ENCODE measurements around the gene HCFC1R1.

The HCFC1R1 gene

GRCh38 chr16:3020604-3021448, 2.9 kb downstream of the HCFC1R1 start:
- FAIRE-seq (no peak), DNase-seq (ENCODE audit: insufficient read length) (no peak)
- TF ChIP-seq POLR2AphosphoS5 (IDR thresholded peaks at IDR 0.05; ENCODE audit: low read depth, low read length) = no peak
- TF ChIP-seq POLR2A (IDR thresholded peaks at IDR 0.05; ENCODE audit: low read depth, low read length) = no peak

GRCh38 chr16:3020247-3020603, 3.5 kb downstream of the HCFC1R1 start, which contains the start of gene TNFRSF12A:
Gene TNFRSF12A (plus strand): TSS chr16:3020368. CDS start chr16:3020398, 30 bp downstream.
- TF ChIP-seq POLR2A (IDR thresholded peaks at IDR 0.05; ENCODE audit: low read depth, low read length) = peak; percentile 56; the same call in 1 of the 2 replicates
- TF ChIP-seq POLR2AphosphoS5 (IDR thresholded peaks at IDR 0.05; ENCODE audit: low read depth, low read length) = no peak
- TF ChIP-seq TAF1 (IDR thresholded peaks at IDR 0.05; ENCODE audit: borderline replicate concordance, low read depth, low read length) = 0 out of 2 replicates have a peak, but pooled peaks have one; percentile 57
- FAIRE-seq (peak; percentile 81), DNase-seq (ENCODE audit: insufficient read length) (peak; percentile 88)

GRCh38 chr16:3019594-3020246, 4.0 kb downstream of the HCFC1R1 start:
- TF ChIP-seq TAF1 (IDR thresholded peaks at IDR 0.05; ENCODE audit: borderline replicate concordance, low read depth, low read length) (no peak), POLR2A (IDR thresholded peaks at IDR 0.05; ENCODE audit: low read depth, low read length) (no peak), POLR2AphosphoS5 (IDR thresholded peaks at IDR 0.05; ENCODE audit: low read depth, low read length) (no peak)
- DNase-seq (ENCODE audit: insufficient read length) = no peak
- no peak for FAIRE-seq

- FAIRE-seq = no peak
- DNase-seq (ENCODE audit: insufficient read length) = no peak
- no peak for TF ChIP-seq POLR2A (IDR thresholded peaks at IDR 0.05; ENCODE audit: low read depth, low read length)
- no peak for TF ChIP-seq TAF1 (IDR thresholded peaks at IDR 0.05; ENCODE audit: borderline replicate concordance, low read depth, low read length)
- no peak for TF ChIP-seq POLR2AphosphoS5 (IDR thresholded peaks at IDR 0.05; ENCODE audit: low read depth, low read length)
These were observed 5.8 kb downstream of the HCFC1R1 start, which contains the start of gene CLDN6 for GRCh38 chr16:3017794-3018506. Gene CLDN6 (minus strand): TSS chr16:3018183. CDS start chr16:3016021, 2,162 bp downstream.

- TF ChIP-seq TAF1 (IDR thresholded peaks at IDR 0.05; ENCODE audit: borderline replicate concordance, low read depth, low read length) (no peak), POLR2AphosphoS5 (IDR thresholded peaks at IDR 0.05; ENCODE audit: low read depth, low read length) (no peak), POLR2A (IDR thresholded peaks at IDR 0.05; ENCODE audit: low read depth, low read length) (no peak)
- DNase-seq (ENCODE audit: insufficient read length) (no peak), FAIRE-seq (no peak)
These were observed 6.4 kb downstream of the HCFC1R1 start for GRCh38 chr16:3017344-3017743.

GRCh38 chr16:3015865-3016521, 7.7 kb downstream of the HCFC1R1 start:
- TF ChIP-seq POLR2A (IDR thresholded peaks at IDR 0.05; ENCODE audit: low read depth, low read length) (no peak), TAF1 (IDR thresholded peaks at IDR 0.05; ENCODE audit: borderline replicate concordance, low read depth, low read length) (no peak), POLR2AphosphoS5 (IDR thresholded peaks at IDR 0.05; ENCODE audit: low read depth, low read length) (no peak)
- FAIRE-seq = no peak
- DNase-seq (ENCODE audit: insufficient read length) = no peak

- no peak for FAIRE-seq
- no peak for DNase-seq (ENCODE audit: insufficient read length)
- TF ChIP-seq TAF1 (IDR thresholded peaks at IDR 0.05; ENCODE audit: borderline replicate concordance, low read depth, low read length) = no peak
- no peak for TF ChIP-seq POLR2A (IDR thresholded peaks at IDR 0.05; ENCODE audit: low read depth, low read length)
- TF ChIP-seq POLR2AphosphoS5 (IDR thresholded peaks at IDR 0.05; ENCODE audit: low read depth, low read length) = no peak
These were observed 8.8 kb downstream of the HCFC1R1 start for GRCh38 chr16:3014971-3015370.

- no peak for FAIRE-seq
- TF ChIP-seq POLR2A (IDR thresholded peaks at IDR 0.05; ENCODE audit: low read depth, low read length) = no peak
- TF ChIP-seq POLR2AphosphoS5 (IDR thresholded peaks at IDR 0.05; ENCODE audit: low read depth, low read length) = no peak
- no peak for TF ChIP-seq TAF1 (IDR thresholded peaks at IDR 0.05; ENCODE audit: borderline replicate concordance, low read depth, low read length)
- DNase-seq (ENCODE audit: insufficient read length) = no peak
These were observed 9.6 kb downstream of the HCFC1R1 start for GRCh38 chr16:3013998-3014690.

GRCh38 chr16:3013491-3013951, 10.2 kb downstream of the HCFC1R1 start:
- no peak for FAIRE-seq
- no peak for TF ChIP-seq TAF1 (IDR thresholded peaks at IDR 0.05; ENCODE audit: borderline replicate concordance, low read depth, low read length)
- TF ChIP-seq POLR2AphosphoS5 (IDR thresholded peaks at IDR 0.05; ENCODE audit: low read depth, low read length) = no peak
- no peak for TF ChIP-seq POLR2A (IDR thresholded peaks at IDR 0.05; ENCODE audit: low read depth, low read length)
- DNase-seq (ENCODE audit: insufficient read length) = no peak

GRCh38 chr16:3012828-3013420, 10.8 kb downstream of the HCFC1R1 start, which contains the start of gene CLDN9:
Gene CLDN9 (plus strand): TSS chr16:3012923. CDS start chr16:3013363, 440 bp downstream.
- no peak for TF ChIP-seq POLR2AphosphoS5 (IDR thresholded peaks at IDR 0.05; ENCODE audit: low read depth, low read length)
- no peak for TF ChIP-seq TAF1 (IDR thresholded peaks at IDR 0.05; ENCODE audit: borderline replicate concordance, low read depth, low read length)
- TF ChIP-seq POLR2A (IDR thresholded peaks at IDR 0.05; ENCODE audit: low read depth, low read length) = no peak
- FAIRE-seq (no peak), DNase-seq (ENCODE audit: insufficient read length) (no peak)

Data from GM12892 (cell line).